K562 (cell line): Measurements from ENCODE around the gene ZNF280D. TPM values are rescaled to one million over a fixed set of nuclear protein-coding genes. Genes with fewer than 3 reads are reported as not detected.

Source experiments
- EHMT2 ChIP-seq: fragments of 450-650 bp; IDR thresholded peaks from 2 replicates; pipeline ENCODE4 v1.6.1; 2018; ENCODE audit warnings: antibody characterized with exemption
- MBD2 ChIP-seq: sonication (generic); IDR thresholded peaks from 2 replicates; pipeline ENCODE4 v1.6.1; 2016; ENCODE audit warnings: low read depth, borderline replicate concordance
- NFATC3 ChIP-seq: fragments of 450-650 bp; IDR thresholded peaks from 2 replicates; pipeline ENCODE4 v1.6.1; 2017; ENCODE audit warnings: mild to moderate bottlenecking
- RBM22 ChIP-seq: fragments of 200-400 bp; formaldehyde crosslinking; IDR thresholded peaks from 2 replicates; pipeline ENCODE4 v1.6.1; 2018; ENCODE audit warnings: low read length, low read depth; ENCODE audit not compliant: poor library complexity, severe bottlenecking
- SLC30A9 ChIP-seq: fragments of 250-450 bp; sonication (Bioruptor Pico); IDR thresholded peaks from 2 replicates; pipeline ENCODE4 v1.8.0; 2022; ENCODE audit warnings: mild to moderate bottlenecking, moderate library complexity
- SMARCA5 ChIP-seq: fragments of 450-650 bp; IDR thresholded peaks from 2 replicates; pipeline ENCODE4 v1.6.1; 2016
- TCF3 ChIP-seq: sonication (generic); formaldehyde crosslinking; IDR thresholded peaks from 2 replicates; pipeline ENCODE4 v1.4.0; 2020; ENCODE audit warnings: mild to moderate bottlenecking, missing genetic modification reagents
- ZEB2 ChIP-seq: fragments of 450-650 bp; IDR thresholded peaks from 2 replicates; pipeline ENCODE4 v1.6.1; 2016
- ZNF445 ChIP-seq: fragments of 250-450 bp; sonication (Bioruptor Pico); IDR thresholded peaks from 2 replicates; pipeline ENCODE4 v1.4.0; 2020; ENCODE audit warnings: low read depth, mild to moderate bottlenecking, moderate library complexity
- ZNF586 ChIP-seq: fragments of 450-650 bp; formaldehyde crosslinking; conservative IDR thresholded peaks from 2 replicates; pipeline ENCODE4 v1.4.0; 2020; ENCODE audit warnings: mild to moderate bottlenecking, moderate library complexity
- polyA plus RNA-seq, 8 experiments: library from polyadenylated mRNA; depleted of rRNA in 4 of 8; stranded (reverse) in 5 of 8; unstranded in 3 of 8; fragments of >200 nt; fragmentation: Nextera tagmentation in 2 of 8; fragmentation: Illumina TruSeq in 1 of 8; extraction: Ambion mirVana in 2 of 8; extraction: Trizol in 1 of 8; gene quantifications; 2 replicates each; pipeline versions ENCODE4 v1.2.1 to v1.2.3, GENCODE V29; 2011 to 2014; ENCODE audit warnings: inconsistent platforms in 1 of 8, missing spikeins in 1 of 8
- total RNA-seq, 7 experiments: library from RNA; depleted of rRNA in 6 of 7; stranded (reverse); fragments of >200 nt in 6 of 7; fragmentation: Illumina TruSeq in 2 of 7; extraction: Trizol in 2 of 7; gene quantifications; 2 replicates each; pipeline versions ENCODE4 v1.2.1 to v1.2.3, GENCODE V29; 2011 to 2021; ENCODE audit warnings: low replicate concordance in 1 of 7
- TF ChIP-seq, protein P1 (sequence below), 2 experiments: fragments of 200-800 bp in 1 of 2; sonication (Bioruptor generic) in 1 of 2; sonication (generic) in 1 of 2; formaldehyde crosslinking in 1 of 2; IDR thresholded peaks in 1 of 2; conservative IDR thresholded peaks in 1 of 2; 2 replicates each; pipeline versions ENCODE4 v1.5.0 to v1.6.1; 2016 to 2020; ENCODE audit warnings: missing compliant biosample characterization in 1 of 2, missing genetic modification characterization in 1 of 2, missing genetic modification reagents in 1 of 2
- TF ChIP-seq, protein P2 (sequence below): fragments of 450-650 bp; formaldehyde crosslinking; IDR thresholded peaks from 2 replicates; pipeline ENCODE4 v1.4.0; 2020; ENCODE audit warnings: mild to moderate bottlenecking
- TF ChIP-seq, protein P3 (sequence below): fragments of 250-450 bp; sonication (Bioruptor Pico); IDR thresholded peaks from 2 replicates; pipeline ENCODE4 v1.4.0; 2020; ENCODE audit warnings: mild to moderate bottlenecking, moderate library complexity
- TF ChIP-seq, protein P4 (sequence below): IDR thresholded peaks from 2 replicates; pipeline ENCODE4 v1.6.1; 2016; ENCODE audit warnings: missing genetic modification characterization, missing compliant biosample characterization
- TF ChIP-seq, protein P5 (sequence below): fragments of 250-450 bp; sonication (Bioruptor Pico); IDR thresholded peaks from 2 replicates; pipeline ENCODE4 v1.9.0; 2021; ENCODE audit warnings: mild to moderate bottlenecking, inconsistent platforms
- TF ChIP-seq, protein P6 (sequence below): sonication (generic); formaldehyde crosslinking; IDR thresholded peaks from 2 replicates; pipeline ENCODE4 v1.8.0; 2023; ENCODE audit warnings: mild to moderate bottlenecking, missing genetic modification reagents

Gene ZNF280D
- total and polyA plus RNA-seq, 9 of the 15 experiments (the other 6 are each of a cell fraction or from before 2014, with no cell fraction given): 8.3 to 21.8 (median 18.4) TPM

DNA sequence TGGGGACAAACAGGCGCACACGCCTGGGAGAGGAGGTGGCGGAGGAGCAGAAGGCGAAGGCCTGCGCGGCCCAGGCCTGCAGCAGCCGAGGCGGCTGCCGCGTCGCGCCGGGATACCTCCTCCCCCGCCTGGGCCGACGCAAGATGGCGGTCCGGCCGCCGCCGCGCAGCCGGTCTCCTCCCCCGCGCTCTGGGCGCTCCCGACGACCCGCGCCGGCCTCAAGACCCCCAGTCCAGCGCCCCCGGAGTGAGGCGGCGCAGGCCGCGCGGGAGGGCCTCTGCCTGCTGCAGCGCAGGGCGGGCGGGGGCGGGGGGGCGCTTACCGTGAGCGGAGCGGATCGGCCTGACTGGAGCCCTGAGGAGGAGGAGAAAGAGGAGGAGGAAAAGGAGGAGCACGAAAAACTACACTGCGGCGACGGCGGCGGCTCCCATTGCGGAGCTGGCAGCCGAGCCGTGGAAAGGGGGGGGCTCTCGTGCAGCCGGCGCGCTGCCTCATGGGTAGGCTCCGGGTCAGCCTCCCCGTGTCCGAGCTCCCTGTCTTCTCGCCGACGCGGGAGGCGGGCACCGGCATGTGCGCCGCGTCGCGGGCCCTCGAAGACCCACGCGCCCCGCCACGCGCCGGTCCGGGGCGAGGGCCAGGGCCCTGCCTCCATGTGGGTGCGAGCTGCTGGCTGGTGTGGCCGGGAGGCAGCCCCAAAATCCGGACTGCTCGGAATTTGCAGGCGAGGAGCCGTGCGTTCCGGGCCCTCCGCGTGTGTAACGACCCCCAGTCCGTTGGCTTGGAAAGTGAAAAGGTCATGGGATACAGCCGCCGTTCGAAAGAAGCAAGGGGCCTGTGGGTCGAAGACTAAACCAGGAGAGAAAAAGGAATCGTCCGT is at the start of gene ZNF280D (continued):
- TF ChIP-seq, protein P1, sequence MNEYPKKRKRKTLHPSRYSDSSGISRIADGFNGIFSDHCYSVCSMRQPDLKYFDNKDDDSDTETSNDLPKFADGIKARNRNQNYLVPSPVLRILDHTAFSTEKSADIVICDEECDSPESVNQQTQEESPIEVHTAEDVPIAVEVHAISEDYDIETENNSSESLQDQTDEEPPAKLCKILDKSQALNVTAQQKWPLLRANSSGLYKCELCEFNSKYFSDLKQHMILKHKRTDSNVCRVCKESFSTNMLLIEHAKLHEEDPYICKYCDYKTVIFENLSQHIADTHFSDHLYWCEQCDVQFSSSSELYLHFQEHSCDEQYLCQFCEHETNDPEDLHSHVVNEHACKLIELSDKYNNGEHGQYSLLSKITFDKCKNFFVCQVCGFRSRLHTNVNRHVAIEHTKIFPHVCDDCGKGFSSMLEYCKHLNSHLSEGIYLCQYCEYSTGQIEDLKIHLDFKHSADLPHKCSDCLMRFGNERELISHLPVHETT (CRISPR knock-in tag; conservative IDR thresholded peaks at IDR 0.05 in 1 of 2, IDR thresholded peaks at IDR 0.05 in 1 of 2): peak in 1 of 2 experiments; percentile 86; a peak in 2 of 4 replicates
- TF ChIP-seq SMARCA5: no peak
- TF ChIP-seq, protein P2, sequence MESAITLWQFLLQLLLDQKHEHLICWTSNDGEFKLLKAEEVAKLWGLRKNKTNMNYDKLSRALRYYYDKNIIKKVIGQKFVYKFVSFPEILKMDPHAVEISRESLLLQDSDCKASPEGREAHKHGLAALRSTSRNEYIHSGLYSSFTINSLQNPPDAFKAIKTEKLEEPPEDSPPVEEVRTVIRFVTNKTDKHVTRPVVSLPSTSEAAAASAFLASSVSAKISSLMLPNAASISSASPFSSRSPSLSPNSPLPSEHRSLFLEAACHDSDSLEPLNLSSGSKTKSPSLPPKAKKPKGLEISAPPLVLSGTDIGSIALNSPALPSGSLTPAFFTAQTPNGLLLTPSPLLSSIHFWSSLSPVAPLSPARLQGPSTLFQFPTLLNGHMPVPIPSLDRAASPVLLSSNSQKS: no peak
- TF ChIP-seq SLC30A9: peak; percentile 69; the same call in 1 of the 2 replicates
- peak; percentile 31; the same call in 1 of the 2 replicates for TF ChIP-seq TCF3 (CRISPR knock-in tag)
- TF ChIP-seq, protein P3, sequence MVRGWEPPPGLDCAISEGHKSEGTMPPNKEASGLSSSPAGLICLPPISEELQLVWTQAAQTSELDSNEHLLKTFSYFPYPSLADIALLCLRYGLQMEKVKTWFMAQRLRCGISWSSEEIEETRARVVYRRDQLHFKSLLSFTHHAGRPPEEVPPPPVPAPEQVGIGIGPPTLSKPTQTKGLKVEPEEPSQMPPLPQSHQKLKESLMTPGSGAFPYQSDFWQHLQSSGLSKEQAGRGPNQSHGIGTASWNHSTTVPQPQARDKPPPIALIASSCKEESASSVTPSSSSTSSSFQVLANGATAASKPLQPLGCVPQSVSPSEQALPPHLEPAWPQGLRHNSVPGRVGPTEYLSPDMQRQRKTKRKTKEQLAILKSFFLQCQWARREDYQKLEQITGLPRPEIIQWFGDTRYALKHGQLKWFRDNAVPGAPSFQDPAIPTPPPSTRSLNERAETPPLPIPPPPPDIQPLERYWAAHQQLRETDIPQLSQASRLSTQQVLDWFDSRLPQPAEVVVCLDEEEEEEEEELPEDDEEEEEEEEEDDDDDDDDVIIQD (CRISPR knock-in tag): peak; percentile 90
- TF ChIP-seq, protein P4, sequence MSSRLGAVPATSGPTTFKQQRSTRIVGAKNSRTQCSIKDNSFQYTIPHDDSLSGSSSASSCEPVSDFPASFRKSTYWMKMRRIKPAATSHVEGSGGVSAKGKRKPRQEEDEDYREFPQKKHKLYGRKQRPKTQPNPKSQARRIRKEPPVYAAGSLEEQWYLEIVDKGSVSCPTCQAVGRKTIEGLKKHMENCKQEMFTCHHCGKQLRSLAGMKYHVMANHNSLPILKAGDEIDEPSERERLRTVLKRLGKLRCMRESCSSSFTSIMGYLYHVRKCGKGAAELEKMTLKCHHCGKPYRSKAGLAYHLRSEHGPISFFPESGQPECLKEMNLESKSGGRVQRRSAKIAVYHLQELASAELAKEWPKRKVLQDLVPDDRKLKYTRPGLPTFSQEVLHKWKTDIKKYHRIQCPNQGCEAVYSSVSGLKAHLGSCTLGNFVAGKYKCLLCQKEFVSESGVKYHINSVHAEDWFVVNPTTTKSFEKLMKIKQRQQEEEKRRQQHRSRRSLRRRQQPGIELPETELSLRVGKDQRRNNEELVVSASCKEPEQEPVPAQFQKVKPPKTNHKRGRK: no peak; the same call in 1 of the 2 replicates
- TF ChIP-seq NFATC3: no peak
- no peak for TF ChIP-seq MBD2
- TF ChIP-seq, protein P5, sequence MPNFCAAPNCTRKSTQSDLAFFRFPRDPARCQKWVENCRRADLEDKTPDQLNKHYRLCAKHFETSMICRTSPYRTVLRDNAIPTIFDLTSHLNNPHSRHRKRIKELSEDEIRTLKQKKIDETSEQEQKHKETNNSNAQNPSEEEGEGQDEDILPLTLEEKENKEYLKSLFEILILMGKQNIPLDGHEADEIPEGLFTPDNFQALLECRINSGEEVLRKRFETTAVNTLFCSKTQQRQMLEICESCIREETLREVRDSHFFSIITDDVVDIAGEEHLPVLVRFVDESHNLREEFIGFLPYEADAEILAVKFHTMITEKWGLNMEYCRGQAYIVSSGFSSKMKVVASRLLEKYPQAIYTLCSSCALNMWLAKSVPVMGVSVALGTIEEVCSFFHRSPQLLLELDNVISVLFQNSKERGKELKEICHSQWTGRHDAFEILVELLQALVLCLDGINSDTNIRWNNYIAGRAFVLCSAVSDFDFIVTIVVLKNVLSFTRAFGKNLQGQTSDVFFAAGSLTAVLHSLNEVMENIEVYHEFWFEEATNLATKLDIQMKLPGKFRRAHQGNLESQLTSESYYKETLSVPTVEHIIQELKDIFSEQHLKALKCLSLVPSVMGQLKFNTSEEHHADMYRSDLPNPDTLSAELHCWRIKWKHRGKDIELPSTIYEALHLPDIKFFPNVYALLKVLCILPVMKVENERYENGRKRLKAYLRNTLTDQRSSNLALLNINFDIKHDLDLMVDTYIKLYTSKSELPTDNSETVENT (CRISPR knock-in tag): peak; percentile 58; the same call in 1 of the 2 replicates
- peak; percentile 64 for TF ChIP-seq RBM22
- peak; percentile 53; the same call in 1 of the 2 replicates for TF ChIP-seq ZNF445 (CRISPR knock-in tag)
- TF ChIP-seq ZNF586 (CRISPR knock-in tag): peak; percentile 62; the same call in 1 of the 2 replicates
- TF ChIP-seq ZEB2: no peak
- TF ChIP-seq EHMT2: no peak
- TF ChIP-seq, protein P6, sequence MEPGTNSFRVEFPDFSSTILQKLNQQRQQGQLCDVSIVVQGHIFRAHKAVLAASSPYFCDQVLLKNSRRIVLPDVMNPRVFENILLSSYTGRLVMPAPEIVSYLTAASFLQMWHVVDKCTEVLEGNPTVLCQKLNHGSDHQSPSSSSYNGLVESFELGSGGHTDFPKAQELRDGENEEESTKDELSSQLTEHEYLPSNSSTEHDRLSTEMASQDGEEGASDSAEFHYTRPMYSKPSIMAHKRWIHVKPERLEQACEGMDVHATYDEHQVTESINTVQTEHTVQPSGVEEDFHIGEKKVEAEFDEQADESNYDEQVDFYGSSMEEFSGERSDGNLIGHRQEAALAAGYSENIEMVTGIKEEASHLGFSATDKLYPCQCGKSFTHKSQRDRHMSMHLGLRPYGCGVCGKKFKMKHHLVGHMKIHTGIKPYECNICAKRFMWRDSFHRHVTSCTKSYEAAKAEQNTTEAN (CRISPR knock-in tag): peak; percentile 95
